Loucy (cell line): ENCODE results near the gene COL25A1.

ENCODE experiments used
- H2AFZ ChIP-seq: fragments of 200-600 bp; sonication (generic); 2 replicates; pipeline ENCODE4 v1.6.0; 2016; ENCODE audit warnings: antibody characterized with exemption, mild to moderate bottlenecking, low read length, moderate library complexity
- H3F3A ChIP-seq: fragments of 200-600 bp; 2 replicates; pipeline ENCODE4 v1.6.0; 2016; ENCODE audit warnings: antibody characterized with exemption, low read depth, mild to moderate bottlenecking
- H3K27me3 ChIP-seq: fragments of 200-600 bp; sonication (generic); 2 replicates; pipeline ENCODE4 v1.6.1; 2014; ENCODE audit warnings: low read length, mild to moderate bottlenecking; ENCODE audit not compliant: insufficient read depth, poor library complexity, severe bottlenecking
- H3K36me3 ChIP-seq: fragments of 200-600 bp; sonication (generic); 2 replicates; pipeline ENCODE4 v1.6.1; 2016; ENCODE audit warnings: low read length; ENCODE audit not compliant: insufficient read depth
- H3K4me1 ChIP-seq: fragments of 200-600 bp; sonication (generic); 2 replicates; pipeline ENCODE4 v1.5.1; 2014; ENCODE audit warnings: low read length, mild to moderate bottlenecking; ENCODE audit not compliant: insufficient read depth, poor library complexity, severe bottlenecking
- H3K4me2 ChIP-seq: fragments of 200-600 bp; sonication (generic); 2 replicates; pipeline ENCODE4 v1.6.0; 2014; ENCODE audit warnings: antibody characterized with exemption, low read length, low read depth, mild to moderate bottlenecking; ENCODE audit not compliant: poor library complexity, severe bottlenecking
- H3K4me3 ChIP-seq: fragments of 200-600 bp; sonication (generic); 2 replicates; pipeline ENCODE4 v1.5.1; 2014; ENCODE audit warnings: low read length, mild to moderate bottlenecking, mixed read lengths; ENCODE audit not compliant: poor library complexity, severe bottlenecking
- H3K79me2 ChIP-seq: fragments of 200-600 bp; sonication (generic); 2 replicates; pipeline ENCODE4 v1.6.1; 2014; ENCODE audit warnings: low read length; ENCODE audit not compliant: insufficient read depth
- H3K9ac ChIP-seq: fragments of 200-600 bp; sonication (generic); 2 replicates; pipeline ENCODE4 v1.6.0; 2014; ENCODE audit warnings: mild to moderate bottlenecking, low read depth, low read length, moderate library complexity; ENCODE audit not compliant: poor library complexity, severe bottlenecking
- H3K9me2 ChIP-seq: fragments of 200-600 bp; sonication (generic); replicated peaks from 2 replicates; pipeline ENCODE4 v1.6.1; 2016; ENCODE audit warnings: low read depth, low read length, mixed read lengths
- H3K9me3 ChIP-seq: fragments of 200-600 bp; sonication (generic); 2 replicates; pipeline ENCODE4 v1.6.1; 2014; ENCODE audit warnings: mild to moderate bottlenecking, antibody characterized with exemption, low read length, low read depth; ENCODE audit not compliant: insufficient read depth
- H4K20me1 ChIP-seq: fragments of 200-600 bp; sonication (generic); 2 replicates; pipeline ENCODE4 v1.6.0; 2014; ENCODE audit warnings: antibody characterized with exemption, low read length, mild to moderate bottlenecking; ENCODE audit not compliant: insufficient read depth, poor library complexity, severe bottlenecking
- EZH2phosphoT487 ChIP-seq: fragments of 200-600 bp; IDR thresholded peaks from 2 replicates; pipeline ENCODE4 v1.6.1; 2018; ENCODE audit warnings: antibody characterized with exemption, mild to moderate bottlenecking, moderate library complexity, borderline replicate concordance
- TF ChIP-seq, protein P1 (sequence below): fragments of 200-600 bp; sonication (generic); conservative IDR thresholded peaks from 2 replicates; pipeline ENCODE4 v1.5.1; 2014; ENCODE audit warnings: mild to moderate bottlenecking, antibody characterized with exemption, low read length

The COL25A1 gene

GRCh38 chr4:109007976-109008375 lies 294.5 kb downstream of the COL25A1 start:
- Histone ChIP-seq H2AFZ (no peak overlapping the region), H3K9ac (no peak overlapping the region), H3F3A (no peaks in the 10 kb centered on the region), H3K4me2 (no peak overlapping the region), H3K4me3 (no peak overlapping the region), H3K36me3 (no peaks in the 10 kb centered on the region), H3K4me1 (peaks cover 10% of the 10 kb centered on the region), H3K27me3 (no peaks in the 10 kb centered on the region), H3K9me3 (no peaks in the 10 kb centered on the region), H3K9me2 (no peaks in the 10 kb centered on the region), H3K79me2 (no peaks in the 10 kb centered on the region), H4K20me1 (no peaks in the 10 kb centered on the region)
- TF ChIP-seq EZH2phosphoT487: no peak

DNA sequence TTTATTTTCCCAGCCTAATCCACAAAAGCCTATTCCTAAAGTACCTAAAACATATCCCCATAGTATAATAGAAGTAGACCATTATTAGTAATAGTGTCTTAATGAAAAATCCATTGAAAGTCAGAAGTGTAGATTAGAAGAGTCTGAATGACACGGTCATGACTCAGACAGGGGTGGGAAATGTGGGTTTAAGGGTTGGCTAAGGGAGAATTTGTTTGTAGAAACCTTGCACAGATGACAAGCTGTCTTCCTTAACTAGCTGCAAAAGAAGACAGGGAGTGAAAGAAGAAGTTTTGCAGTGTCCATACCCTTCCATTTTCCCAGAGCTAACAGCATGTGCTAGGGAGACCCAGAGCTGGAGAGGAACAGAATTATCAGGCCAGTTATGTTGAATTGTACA lies 296.9 kb downstream of the COL25A1 start:
- Histone ChIP-seq H3K4me3 (no peak overlapping the region), H3K9me3 (no peaks in the 10 kb centered on the region), H3K4me2 (no peak overlapping the region), H2AFZ (no peak overlapping the region), H3K27me3 (no peaks in the 10 kb centered on the region), H3K9me2 (no peaks in the 10 kb centered on the region), H4K20me1 (no peaks in the 10 kb centered on the region), H3F3A (no peaks in the 10 kb centered on the region), H3K79me2 (no peaks in the 10 kb centered on the region), H3K4me1 (peaks cover 9% of the 10 kb centered on the region), H3K9ac (no peak overlapping the region), H3K36me3 (no peaks in the 10 kb centered on the region)
- TF ChIP-seq EZH2phosphoT487: no peak
- TF ChIP-seq, protein P1, sequence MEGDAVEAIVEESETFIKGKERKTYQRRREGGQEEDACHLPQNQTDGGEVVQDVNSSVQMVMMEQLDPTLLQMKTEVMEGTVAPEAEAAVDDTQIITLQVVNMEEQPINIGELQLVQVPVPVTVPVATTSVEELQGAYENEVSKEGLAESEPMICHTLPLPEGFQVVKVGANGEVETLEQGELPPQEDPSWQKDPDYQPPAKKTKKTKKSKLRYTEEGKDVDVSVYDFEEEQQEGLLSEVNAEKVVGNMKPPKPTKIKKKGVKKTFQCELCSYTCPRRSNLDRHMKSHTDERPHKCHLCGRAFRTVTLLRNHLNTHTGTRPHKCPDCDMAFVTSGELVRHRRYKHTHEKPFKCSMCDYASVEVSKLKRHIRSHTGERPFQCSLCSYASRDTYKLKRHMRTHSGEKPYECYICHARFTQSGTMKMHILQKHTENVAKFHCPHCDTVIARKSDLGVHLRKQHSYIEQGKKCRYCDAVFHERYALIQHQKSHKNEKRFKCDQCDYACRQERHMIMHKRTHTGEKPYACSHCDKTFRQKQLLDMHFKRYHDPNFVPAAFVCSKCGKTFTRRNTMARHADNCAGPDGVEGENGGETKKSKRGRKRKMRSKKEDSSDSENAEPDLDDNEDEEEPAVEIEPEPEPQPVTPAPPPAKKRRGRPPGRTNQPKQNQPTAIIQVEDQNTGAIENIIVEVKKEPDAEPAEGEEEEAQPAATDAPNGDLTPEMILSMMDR: no peak

- no peak overlapping the region for H3K9ac ChIP-seq
- no peak overlapping the region for H3K4me3 ChIP-seq
- no peaks in the 10 kb centered on the region for H3K9me3 ChIP-seq
- no peaks in the 10 kb centered on the region for H3K36me3 ChIP-seq
- H3K27me3 ChIP-seq: no peaks in the 10 kb centered on the region
- H4K20me1 ChIP-seq: no peaks in the 10 kb centered on the region
- no peaks in the 10 kb centered on the region for H3K4me1 ChIP-seq
- no peaks in the 10 kb centered on the region for H3F3A ChIP-seq
- no peak overlapping the region for H3K4me2 ChIP-seq
- H3K79me2 ChIP-seq: no peaks in the 10 kb centered on the region
- TF ChIP-seq, protein P1: no peak
- TF ChIP-seq EZH2phosphoT487: no peak
- no peaks in the 10 kb centered on the region for H3K9me2 ChIP-seq
- H2AFZ ChIP-seq: no peak overlapping the region
Observed at GRCh38 chr4:109004418-109004817, 298.0 kb downstream of the COL25A1 start.

DNA sequence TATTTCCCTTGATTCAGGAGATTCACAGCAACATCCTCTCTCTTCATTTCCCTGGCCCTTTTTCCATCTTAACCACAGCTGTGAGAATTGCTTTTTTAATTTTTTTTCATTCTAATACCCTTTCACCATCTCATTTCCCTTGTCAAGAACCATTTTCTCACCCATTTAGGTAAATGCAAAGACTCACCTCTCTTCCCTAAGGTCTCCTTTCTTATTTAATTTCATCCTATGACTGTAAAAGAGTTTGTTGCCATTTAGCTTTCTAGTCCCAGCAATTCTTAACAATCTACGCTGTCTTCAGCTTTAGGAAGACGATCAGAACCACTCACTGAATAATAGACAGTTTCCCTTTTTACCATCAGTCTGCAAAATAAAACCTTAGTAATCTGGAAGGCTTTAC lies 298.5 kb downstream of the COL25A1 start:
- H3K79me2 ChIP-seq: no peaks in the 10 kb centered on the region
- H3K9ac ChIP-seq: no peak overlapping the region
- no peak overlapping the region for H2AFZ ChIP-seq
- no peak overlapping the region for H3K4me3 ChIP-seq
- H3K27me3 ChIP-seq: no peaks in the 10 kb centered on the region
- H3K9me2 ChIP-seq: no peaks in the 10 kb centered on the region
- no peak overlapping the region for H3K4me2 ChIP-seq
- H4K20me1 ChIP-seq: no peaks in the 10 kb centered on the region
- no peaks in the 10 kb centered on the region for H3K36me3 ChIP-seq
- TF ChIP-seq EZH2phosphoT487: no peak
- TF ChIP-seq, protein P1: no peak
- H3K9me3 ChIP-seq: no peaks in the 10 kb centered on the region
- no peaks in the 10 kb centered on the region for H3K4me1 ChIP-seq
- no peaks in the 10 kb centered on the region for H3F3A ChIP-seq
